HG03521 (cell line): Measurements from ENCODE around the gene ECT2L.

Experiments
- ATAC-seq: cut with Tn5 transposase; IDR thresholded peaks from one replicate; pipeline ENCODE4 v1.9.1; 2021; ENCODE audit warnings: mild to moderate bottlenecking, moderate library complexity; ENCODE audit not compliant: unreplicated experiment

ECT2L gene

GRCh38 chr6:138795809-138796603 is at the start of gene ECT2L:
Gene ECT2L (plus strand): TSS chr6:138796087. CDS start chr6:138813275, 17,188 bp downstream.
- no peak for ATAC-seq

GRCh38 chr6:138752017-138752416 is 43.9 kb upstream of the ECT2L start:
- no peak for ATAC-seq

GRCh38 chr6:138757136-138757535 is 38.8 kb upstream of the ECT2L start:
- ATAC-seq, result no peak

GRCh38 chr6:138765896-138766655 is 29.8 kb upstream of the ECT2L start:
- ATAC-seq, result no peak

GRCh38 chr6:138769102-138769676 is 26.7 kb upstream of the ECT2L start:
- ATAC-seq, result no peak

- ATAC-seq, result peak; percentile 0
Observed at GRCh38 chr6:138772596-138773176, 23.2 kb upstream of the ECT2L start.

- peak; percentile 91 for ATAC-seq
Observed at GRCh38 chr6:138773177-138774091, 22.5 kb upstream of the ECT2L start, which contains the start of gene CCDC28A. Gene CCDC28A (plus strand): TSS chr6:138773769. CDS start chr6:138776121, 2,352 bp downstream.

- ATAC-seq, result no peak
Observed at GRCh38 chr6:138774370-138774769, 21.5 kb upstream of the ECT2L start.

- ATAC-seq, result no peak
Observed at GRCh38 chr6:138776659-138777058, 19.2 kb upstream of the ECT2L start.

- no peak for ATAC-seq
Observed at GRCh38 chr6:138778331-138778730, 17.6 kb upstream of the ECT2L start.

GRCh38 chr6:138782243-138782642 is 13.6 kb upstream of the ECT2L start:
- no peak for ATAC-seq

GRCh38 chr6:138785079-138785478 is 10.8 kb upstream of the ECT2L start:
- ATAC-seq, result no peak

- ATAC-seq, result no peak
Observed at GRCh38 chr6:138785980-138786379, 9.9 kb upstream of the ECT2L start.

- no peak for ATAC-seq
Observed at GRCh38 chr6:138787138-138787537, 8.7 kb upstream of the ECT2L start.

GRCh38 chr6:138796771-138797170 is 884 bp downstream of the ECT2L start:
- no peak for ATAC-seq

GRCh38 chr6:138797806-138798446 is 2.0 kb downstream of the ECT2L start:
- ATAC-seq, result no peak

- ATAC-seq, result peak; percentile 43
Observed at GRCh38 chr6:138800377-138801150, 4.7 kb downstream of the ECT2L start.

- no peak for ATAC-seq
Observed at GRCh38 chr6:138803331-138803730, 7.4 kb downstream of the ECT2L start.

- no peak for ATAC-seq
Observed at GRCh38 chr6:138803861-138804260, 8.0 kb downstream of the ECT2L start.
